Neural progenitor cell (in vitro differentiated cells): ENCODE results near the gene GON4L.

Source experiments
- CTCF ChIP-seq: fragments of 200-600 bp; sonication (generic); IDR thresholded peaks from 2 replicates; pipeline ENCODE4 v1.5.1; 2017; ENCODE audit warnings: antibody characterized with exemption, mild to moderate bottlenecking
- EZH2 ChIP-seq: fragments of 200-600 bp; sonication (generic); IDR thresholded peaks from 2 replicates; pipeline ENCODE4 v1.6.1; 2017; ENCODE audit warnings: antibody characterized with exemption, mild to moderate bottlenecking, moderate library complexity
- EZH2phosphoT487 ChIP-seq: fragments of 200-600 bp; sonication (generic); IDR thresholded peaks from 2 replicates; pipeline ENCODE4 v1.6.1; 2017; ENCODE audit warnings: antibody characterized with exemption

GRCh38 chr1:155741908-155742307, 115.1 kb downstream of the GON4L start:
- TF ChIP-seq CTCF (no peak), EZH2 (no peak), EZH2phosphoT487 (no peak)
